ENCODE data around the gene TLE3. TPM values are rescaled to one million over a fixed set of nuclear protein-coding genes. Genes with fewer than 3 reads are reported as not detected.
A peak's percentile ranks its signal among the peaks of the same experiment; 100 is the strongest.

The TLE3 gene
- polyA plus RNA-seq, 1 donor (not counting 4 experiments of a cell fraction or from before 2014, with no cell fraction given) = 8.3 TPM

GRCh38 chr15:70034596-70034995 is 63.1 kb downstream of the TLE3 start:
- no peak overlapping the region for H3K4me2 ChIP-seq (ENCODE audit: control insufficient read depth, extremely low read depth, insufficient read depth, low read depth, low read length)
- no peaks in the 10 kb centered on the region for H4K20me1 ChIP-seq (ENCODE audit: control insufficient read depth, extremely low read depth, insufficient read depth, low read length)
- dilution Hi-C loops (cut with MboI; ENCODE audit: extremely low pct_ligation_motif_present, low sequenced_read_pairs) = no loop called here
- no peaks in the 10 kb centered on the region for H3K36me3 ChIP-seq (ENCODE audit: control insufficient read depth in 2 of 2, extremely low read depth in 1 of 2, insufficient read depth in 2 of 2, low read length in 2 of 2)
- no peaks in the 10 kb centered on the region for H3K79me2 ChIP-seq (ENCODE audit: control insufficient read depth, insufficient read depth, low read length)
- TF ChIP-seq EZH2 (IDR thresholded peaks at IDR 0.05; ENCODE audit: low read length) = no peak
- TF ChIP-seq, protein P1, sequence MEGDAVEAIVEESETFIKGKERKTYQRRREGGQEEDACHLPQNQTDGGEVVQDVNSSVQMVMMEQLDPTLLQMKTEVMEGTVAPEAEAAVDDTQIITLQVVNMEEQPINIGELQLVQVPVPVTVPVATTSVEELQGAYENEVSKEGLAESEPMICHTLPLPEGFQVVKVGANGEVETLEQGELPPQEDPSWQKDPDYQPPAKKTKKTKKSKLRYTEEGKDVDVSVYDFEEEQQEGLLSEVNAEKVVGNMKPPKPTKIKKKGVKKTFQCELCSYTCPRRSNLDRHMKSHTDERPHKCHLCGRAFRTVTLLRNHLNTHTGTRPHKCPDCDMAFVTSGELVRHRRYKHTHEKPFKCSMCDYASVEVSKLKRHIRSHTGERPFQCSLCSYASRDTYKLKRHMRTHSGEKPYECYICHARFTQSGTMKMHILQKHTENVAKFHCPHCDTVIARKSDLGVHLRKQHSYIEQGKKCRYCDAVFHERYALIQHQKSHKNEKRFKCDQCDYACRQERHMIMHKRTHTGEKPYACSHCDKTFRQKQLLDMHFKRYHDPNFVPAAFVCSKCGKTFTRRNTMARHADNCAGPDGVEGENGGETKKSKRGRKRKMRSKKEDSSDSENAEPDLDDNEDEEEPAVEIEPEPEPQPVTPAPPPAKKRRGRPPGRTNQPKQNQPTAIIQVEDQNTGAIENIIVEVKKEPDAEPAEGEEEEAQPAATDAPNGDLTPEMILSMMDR (optimal IDR thresholded peaks at IDR 0.05 in 1 of 3, IDR thresholded peaks at IDR 0.05 in 1 of 3, conservative IDR thresholded peaks at IDR 0.05 in 1 of 3; ENCODE audit: extremely low read depth in 1 of 3, insufficient read depth in 2 of 3, low read length in 3 of 3) = no peak
- no peak overlapping the region for H3K27ac ChIP-seq (ENCODE audit: control insufficient read depth, insufficient read depth, low read length)
- no peaks in the 10 kb centered on the region for H3K9me1 ChIP-seq (ENCODE audit: control insufficient read depth, extremely low read depth, insufficient read depth, low read length)
- peaks cover 14% of the 10 kb centered on the region for H3K4me1 ChIP-seq (ENCODE audit: control insufficient read depth, extremely low read depth, insufficient read depth, low read length)
- H3K27me3 ChIP-seq (ENCODE audit: control insufficient read depth, extremely low read depth, insufficient read depth, low read length) = peaks cover 53% of the 10 kb centered on the region
- no peak overlapping the region for H2AFZ ChIP-seq (ENCODE audit: control insufficient read depth, low read length)
- no peak overlapping the region for H3K4me3 ChIP-seq (ENCODE audit: control insufficient read depth in 2 of 3, extremely low read depth in 1 of 3, insufficient read depth in 2 of 3, low read depth in 1 of 3, low read length in 3 of 3)
- H3K9ac ChIP-seq (ENCODE audit: control insufficient read depth, extremely low read depth, insufficient read depth, low read length) = no peak overlapping the region
- no peaks in the 10 kb centered on the region for H3K9me3 ChIP-seq (ENCODE audit: control insufficient read depth, low read depth, low read length)
- FAIRE-seq (no peak), DNase-seq (ENCODE audit: low read depth, low spot score) (no peak)

DNA sequence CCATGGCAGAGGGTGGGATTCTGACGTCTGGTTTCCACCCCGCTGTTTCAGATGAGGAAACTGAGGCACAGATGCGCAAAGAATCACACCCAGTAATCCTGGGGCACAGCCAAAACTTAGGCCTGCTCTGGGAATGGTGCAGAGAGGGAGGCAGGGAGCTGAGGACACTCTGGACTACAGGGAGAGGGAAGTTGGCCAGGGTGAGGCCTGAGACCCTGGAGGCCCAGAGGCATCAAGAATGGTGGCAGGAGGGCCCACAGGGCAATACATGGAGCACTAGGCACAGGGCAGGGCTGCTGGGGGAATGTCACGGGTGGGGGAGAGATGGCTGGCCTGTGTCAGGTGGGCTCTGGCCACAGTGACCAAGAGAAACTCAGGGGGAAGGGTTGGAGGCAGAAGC is 63.6 kb downstream of the TLE3 start:
- Histone ChIP-seq H3K4me2 (ENCODE audit: control insufficient read depth, extremely low read depth, insufficient read depth, low read depth, low read length) (peak overlapping the region; percentile 87), H3K27me3 (ENCODE audit: control insufficient read depth, extremely low read depth, insufficient read depth, low read length) (peaks cover 56% of the 10 kb centered on the region)
- DNase-seq (ENCODE audit: low read depth, low spot score) = no peak

More for the DNA sequence above, 63.6 kb downstream of the TLE3 start:
- no peaks in the 10 kb centered on the region for H3K9me3 ChIP-seq (ENCODE audit: control insufficient read depth, low read depth, low read length)
- H3K4me1 ChIP-seq (ENCODE audit: control insufficient read depth, extremely low read depth, insufficient read depth, low read length) = peaks cover 14% of the 10 kb centered on the region
- no peaks in the 10 kb centered on the region for H4K20me1 ChIP-seq (ENCODE audit: control insufficient read depth, extremely low read depth, insufficient read depth, low read length)
- H3K36me3 ChIP-seq (ENCODE audit: control insufficient read depth in 2 of 2, extremely low read depth in 1 of 2, insufficient read depth in 2 of 2, low read length in 2 of 2) = no peaks in the 10 kb centered on the region
- no peaks in the 10 kb centered on the region for H3K79me2 ChIP-seq (ENCODE audit: control insufficient read depth, insufficient read depth, low read length)
- H3K9ac ChIP-seq (ENCODE audit: control insufficient read depth, extremely low read depth, insufficient read depth, low read length) = peak overlapping the region; percentile 74
- H3K4me3 ChIP-seq (ENCODE audit: control insufficient read depth in 2 of 3, extremely low read depth in 1 of 3, insufficient read depth in 2 of 3, low read depth in 1 of 3, low read length in 3 of 3) = no peak overlapping the region
- no peaks in the 10 kb centered on the region for H3K9me1 ChIP-seq (ENCODE audit: control insufficient read depth, extremely low read depth, insufficient read depth, low read length)
- dilution Hi-C loops (cut with MboI; ENCODE audit: extremely low pct_ligation_motif_present, low sequenced_read_pairs) = no loop called here
- no peak overlapping the region for H2AFZ ChIP-seq (ENCODE audit: control insufficient read depth, low read length)
- TF ChIP-seq EZH2 (IDR thresholded peaks at IDR 0.05; ENCODE audit: low read length) = no peak
- TF ChIP-seq, protein P1 (optimal IDR thresholded peaks at IDR 0.05 in 1 of 3, IDR thresholded peaks at IDR 0.05 in 1 of 3, conservative IDR thresholded peaks at IDR 0.05 in 1 of 3; ENCODE audit: extremely low read depth in 1 of 3, insufficient read depth in 2 of 3, low read length in 3 of 3) = no peak
- no peak for FAIRE-seq
- no peak overlapping the region for H3K27ac ChIP-seq (ENCODE audit: control insufficient read depth, insufficient read depth, low read length)
